OCI-LY3 (cell line): Measurements from ENCODE around the gene LAYN.

Source experiments
- H2AFZ ChIP-seq: fragments of 200-600, 300-600 bp; shearing (Covaris generic); 2 replicates; pipeline ENCODE4 v1.6.0; 2014; ENCODE audit warnings: antibody characterized with exemption, low read depth, low read length
- H3K27ac ChIP-seq: fragments of 200-600, 300-600 bp; sonication (generic); 2 replicates; pipeline ENCODE4 v1.5.1; 2014; ENCODE audit warnings: mild to moderate bottlenecking, low read length, moderate library complexity, mixed read lengths
- H3K27me3 ChIP-seq: fragments of 200-600, 300-600 bp; sonication (generic); 2 replicates; pipeline ENCODE4 v1.6.1; 2014; ENCODE audit warnings: low read depth, low read length, mixed read lengths
- H3K36me3 ChIP-seq: fragments of 200-600, 300-600 bp; sonication (generic); replicated peaks from 2 replicates; pipeline ENCODE3; 2014; ENCODE audit warnings: low read depth, low read length, mixed read lengths
- H3K4me1 ChIP-seq: fragments of 300-600, 200-600 bp; sonication (generic); 2 replicates; pipeline ENCODE4 v1.6.1; 2014; ENCODE audit warnings: low read length, mixed read lengths
- H3K4me2 ChIP-seq: fragments of 200-600, 300-600 bp; sonication (generic); 2 replicates; pipeline ENCODE4 v1.6.1; 2014; ENCODE audit warnings: low read length, mixed read lengths
- H3K4me3 ChIP-seq: fragments of 300-600, 200-600 bp; sonication (generic); 2 replicates; pipeline ENCODE4 v1.5.1; 2014; ENCODE audit warnings: antibody characterized with exemption, mild to moderate bottlenecking, low read length, moderate library complexity
- H3K79me2 ChIP-seq: fragments of 300-600, 200-600 bp; shearing (Covaris generic); 2 replicates; pipeline ENCODE4 v1.6.1; 2014; ENCODE audit warnings: mild to moderate bottlenecking, low read length, mixed read lengths
- H3K9ac ChIP-seq: fragments of 300-600, 200-600 bp; shearing (Covaris generic); 2 replicates; pipeline ENCODE4 v1.6.0; 2014; ENCODE audit warnings: mild to moderate bottlenecking, low read length, moderate library complexity
- H3K9me3 ChIP-seq: fragments of 200-600, 300-600 bp; shearing (Covaris generic); 2 replicates; pipeline ENCODE4 v1.6.1; 2014; ENCODE audit warnings: low read length, mixed read lengths; ENCODE audit not compliant: insufficient read depth
- H4K20me1 ChIP-seq: fragments of 200-600, 300-600 bp; sonication (generic); 2 replicates; pipeline ENCODE4 v1.6.1; 2016; ENCODE audit warnings: low read length, mixed read lengths; ENCODE audit not compliant: insufficient read depth
- EZH2phosphoT487 ChIP-seq: fragments of 200-600 bp; shearing (Covaris generic); IDR thresholded peaks from 2 replicates; pipeline ENCODE4 v1.6.1; 2018; ENCODE audit warnings: antibody characterized with exemption, mixed run types, low read depth
- TF ChIP-seq, protein P1 (sequence below): fragments of 200-600, 300-600 bp; sonication (generic); IDR thresholded peaks from 2 replicates; pipeline ENCODE4 v1.5.1; 2014; ENCODE audit warnings: antibody characterized with exemption, low read length, low read depth

The LAYN gene

DNA sequence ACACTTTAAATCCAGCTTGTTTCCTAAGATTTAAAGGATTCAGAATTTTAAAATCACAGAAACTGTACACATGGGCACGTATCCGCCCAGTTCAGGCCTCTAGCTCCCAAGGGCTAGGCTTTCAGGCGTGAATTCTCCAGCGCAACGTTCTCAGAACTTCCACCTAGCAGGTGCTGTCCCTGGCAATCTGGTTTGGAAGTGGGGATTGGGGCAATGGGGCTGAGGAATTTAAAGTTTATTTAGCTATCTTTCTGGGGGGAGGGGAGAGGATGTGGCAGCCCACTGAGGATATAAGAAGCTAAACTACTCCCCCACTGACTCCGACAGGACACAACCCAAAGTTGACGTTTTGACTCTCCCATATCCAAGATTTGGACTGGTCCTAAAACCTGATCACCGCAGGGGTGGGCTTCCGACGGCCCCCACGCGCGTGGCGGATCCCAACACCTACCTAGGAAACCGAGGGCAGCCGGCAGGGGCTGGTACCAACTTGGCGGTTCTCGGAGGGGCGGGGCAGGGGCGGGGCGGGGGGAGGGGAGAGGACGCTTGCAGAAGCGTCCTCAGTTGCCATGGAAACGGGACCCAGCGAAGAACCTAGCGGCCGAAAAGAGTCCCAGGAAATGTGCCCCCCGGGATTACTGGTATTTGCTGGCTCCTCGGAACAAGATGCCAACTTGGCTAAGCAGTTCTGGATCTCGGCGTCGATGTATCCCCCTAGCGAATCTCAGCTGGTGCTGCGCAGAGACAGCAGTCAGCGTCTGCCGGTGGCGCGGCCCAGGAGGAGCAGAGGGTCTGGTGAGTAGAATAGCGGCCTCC lies 26.1 kb upstream of the LAYN start, which contains the start of gene HOATZ:
HOATZ (plus strand) TSS at position 563 of the 816 bp plus-strand sequence; CDS start at position 570, 7 bp downstream.
- no peak within 1 kb of the TSS for H3K9ac ChIP-seq
- H4K20me1 ChIP-seq, result no peaks in the 10 kb centered on the region
- no peaks in the 10 kb centered on the region for H3K27me3 ChIP-seq
- H3K36me3 ChIP-seq, result no peaks in the 10 kb centered on the region
- TF ChIP-seq, protein P1, sequence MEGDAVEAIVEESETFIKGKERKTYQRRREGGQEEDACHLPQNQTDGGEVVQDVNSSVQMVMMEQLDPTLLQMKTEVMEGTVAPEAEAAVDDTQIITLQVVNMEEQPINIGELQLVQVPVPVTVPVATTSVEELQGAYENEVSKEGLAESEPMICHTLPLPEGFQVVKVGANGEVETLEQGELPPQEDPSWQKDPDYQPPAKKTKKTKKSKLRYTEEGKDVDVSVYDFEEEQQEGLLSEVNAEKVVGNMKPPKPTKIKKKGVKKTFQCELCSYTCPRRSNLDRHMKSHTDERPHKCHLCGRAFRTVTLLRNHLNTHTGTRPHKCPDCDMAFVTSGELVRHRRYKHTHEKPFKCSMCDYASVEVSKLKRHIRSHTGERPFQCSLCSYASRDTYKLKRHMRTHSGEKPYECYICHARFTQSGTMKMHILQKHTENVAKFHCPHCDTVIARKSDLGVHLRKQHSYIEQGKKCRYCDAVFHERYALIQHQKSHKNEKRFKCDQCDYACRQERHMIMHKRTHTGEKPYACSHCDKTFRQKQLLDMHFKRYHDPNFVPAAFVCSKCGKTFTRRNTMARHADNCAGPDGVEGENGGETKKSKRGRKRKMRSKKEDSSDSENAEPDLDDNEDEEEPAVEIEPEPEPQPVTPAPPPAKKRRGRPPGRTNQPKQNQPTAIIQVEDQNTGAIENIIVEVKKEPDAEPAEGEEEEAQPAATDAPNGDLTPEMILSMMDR, result peak; percentile 12; the same call in 1 of the 2 replicates
- no peak for TF ChIP-seq EZH2phosphoT487
- H2AFZ ChIP-seq, result 0 out of 2 replicates have a peak within 1 kb of the TSS, but pooled peaks have one; percentile 26
- H3K79me2 ChIP-seq, result no peaks in the 10 kb centered on the region
- H3K4me1 ChIP-seq, result peaks cover 13% of the 10 kb centered on the region
- peak within 1 kb of the TSS; percentile 68 for H3K4me3 ChIP-seq
- peak within 1 kb of the TSS; percentile 67 for H3K4me2 ChIP-seq
- no peak within 1 kb of the TSS for H3K27ac ChIP-seq
- no peaks in the 10 kb centered on the region for H3K9me3 ChIP-seq

DNA sequence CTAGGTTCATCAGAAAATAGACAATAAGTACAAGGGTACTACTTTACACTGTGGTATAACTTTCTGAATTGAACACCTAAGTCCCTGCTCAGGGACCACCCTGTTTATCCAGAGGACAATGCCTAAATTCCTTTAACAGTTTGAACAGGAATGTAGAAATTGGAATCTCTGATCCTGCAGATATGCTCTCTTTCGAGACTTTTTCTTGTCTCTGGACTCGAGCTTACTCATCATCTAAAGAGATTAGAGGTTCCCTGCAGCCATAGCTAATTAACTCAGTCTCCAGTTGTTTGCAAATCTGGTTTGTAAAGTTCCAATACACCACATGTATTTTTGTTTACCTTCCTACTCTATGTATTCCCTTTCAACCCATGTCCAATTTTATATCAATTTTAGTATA lies 24.9 kb upstream of the LAYN start:
- Histone ChIP-seq H3K27me3 (no peaks in the 10 kb centered on the region), H3K36me3 (no peaks in the 10 kb centered on the region), H3K4me1 (peaks cover 12% of the 10 kb centered on the region), H3K9ac (no peak overlapping the region), H3K4me3 (no peak overlapping the region), H4K20me1 (no peaks in the 10 kb centered on the region), H3K4me2 (no peak overlapping the region), H3K79me2 (no peaks in the 10 kb centered on the region), H3K9me3 (no peaks in the 10 kb centered on the region), H2AFZ (no peak overlapping the region), H3K27ac (no peak overlapping the region)
- TF ChIP-seq, protein P1, result no peak
- TF ChIP-seq EZH2phosphoT487, result no peak

DNA sequence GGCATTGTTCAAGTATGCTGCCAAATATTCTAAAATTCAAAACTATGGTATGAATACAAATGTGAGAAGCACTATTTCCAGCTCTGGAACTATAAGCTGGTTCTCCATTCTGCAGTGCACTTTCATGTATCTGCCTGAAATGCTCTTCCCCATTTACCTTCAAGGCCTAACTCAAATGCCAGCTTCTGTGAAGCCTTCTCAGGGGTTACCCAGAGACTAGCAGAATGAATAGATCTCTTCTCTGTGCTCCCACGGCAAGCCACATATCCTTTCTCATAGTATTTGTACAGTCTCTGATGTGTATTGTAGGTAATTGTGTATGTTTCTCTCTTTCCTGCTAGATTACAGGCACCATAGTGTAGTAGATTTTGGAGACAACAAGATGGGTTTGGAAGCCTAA lies 21.9 kb upstream of the LAYN start:
- Histone ChIP-seq H3K4me3 (no peak overlapping the region), H3K9me3 (no peaks in the 10 kb centered on the region), H4K20me1 (no peaks in the 10 kb centered on the region), H2AFZ (no peak overlapping the region), H3K36me3 (no peaks in the 10 kb centered on the region), H3K4me2 (no peak overlapping the region), H3K4me1 (0 out of 2 replicates have a peak, but pooled peaks cover 2% of the 10 kb centered on the region), H3K27ac (no peak overlapping the region), H3K9ac (no peak overlapping the region), H3K27me3 (no peaks in the 10 kb centered on the region), H3K79me2 (no peaks in the 10 kb centered on the region)
- TF ChIP-seq, protein P1, result no peak
- TF ChIP-seq EZH2phosphoT487, result no peak

DNA sequence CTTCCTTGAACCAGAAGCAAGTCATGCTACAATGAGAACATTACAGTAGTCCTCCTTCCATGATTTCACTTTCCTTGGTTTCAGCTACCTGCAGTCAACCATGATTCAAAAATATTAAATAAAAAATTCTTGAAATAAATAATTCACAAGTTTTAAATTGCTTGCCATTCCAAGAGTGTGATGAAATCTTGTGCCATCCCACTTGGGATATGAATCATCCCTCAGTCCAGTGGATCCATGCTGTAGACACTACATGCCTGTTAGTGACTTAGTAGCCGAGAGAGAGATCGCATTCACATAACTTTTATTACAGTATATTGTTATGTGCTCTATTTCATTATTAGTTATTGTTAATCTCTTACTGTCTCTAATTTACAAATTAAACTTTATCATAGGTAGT lies 20.0 kb upstream of the LAYN start:
- H3K27ac ChIP-seq, result no peak overlapping the region
- no peak overlapping the region for H3K4me3 ChIP-seq
- TF ChIP-seq EZH2phosphoT487, result no peak
- TF ChIP-seq, protein P1, result no peak
- H4K20me1 ChIP-seq, result no peaks in the 10 kb centered on the region
- no peak overlapping the region for H2AFZ ChIP-seq
- H3K9ac ChIP-seq, result no peak overlapping the region
- H3K79me2 ChIP-seq, result no peaks in the 10 kb centered on the region
- no peak overlapping the region for H3K4me2 ChIP-seq
- peaks cover under 1% of the 10 kb centered on the region; the same call in 1 of the 2 replicates for H3K4me1 ChIP-seq
- no peaks in the 10 kb centered on the region for H3K36me3 ChIP-seq
- H3K9me3 ChIP-seq, result no peaks in the 10 kb centered on the region
- no peaks in the 10 kb centered on the region for H3K27me3 ChIP-seq
